WTC11 (cell line): ENCODE results near the gene AFF2. TPM values are rescaled to one million over a fixed set of nuclear protein-coding genes. Genes with fewer than 3 reads are reported as not detected.

Experiments used
- ATAC-seq: fragments of 200-7000 bp; cut with Tn5 transposase; 2 replicates; pipeline ENCODE4 v1.10.0; 2021; ENCODE audit warnings: mild to moderate bottlenecking, moderate library complexity
- CTCF ChIA-PET: fragments of 300-600 bp; sonication (Branson Sonifier 250); formaldehyde crosslinking; loops from one replicate; lab custom pipeline; 2021; ENCODE audit warnings: antibody characterized with exemption; lab: Charles Lee
- POLR2A ChIA-PET: fragments of 350-600 bp; sonication (Branson Sonifier 250); formaldehyde crosslinking; loops from one replicate; lab custom pipeline; 2021; ENCODE audit warnings: antibody characterized with exemption; lab: Charles Lee
- DNase-seq: peaks from one replicate; pipeline ENCODE4 v3.0.0; 2021; ENCODE audit warnings: low spot score
- H3K27ac Mint-ChIP-seq: 2 replicates; pipeline ENCODE4 v1.8.0; 2021; ENCODE audit warnings: mixed read lengths
- H3K27me3 Mint-ChIP-seq: 2 replicates; pipeline ENCODE4 v1.8.0; 2021; ENCODE audit warnings: low read depth, mild to moderate bottlenecking, moderate library complexity, mixed read lengths
- H3K36me3 Mint-ChIP-seq: 2 replicates; pipeline ENCODE4 v1.8.0; 2021; ENCODE audit warnings: mixed read lengths
- H3K4me1 Mint-ChIP-seq: 2 replicates; pipeline ENCODE4 v1.8.0; 2022; ENCODE audit warnings: mixed read lengths
- H3K4me3 Mint-ChIP-seq: 2 replicates; pipeline ENCODE4 v1.8.0; 2021; ENCODE audit warnings: mild to moderate bottlenecking, moderate library complexity, mixed read lengths
- H3K9me3 Mint-ChIP-seq: 2 replicates; pipeline ENCODE4 v1.8.0; 2021; ENCODE audit warnings: mixed read lengths
- ARID4B ChIP-seq: sonication (generic); formaldehyde crosslinking; IDR thresholded peaks from 2 replicates; pipeline ENCODE4 v1.8.0; 2023; ENCODE audit warnings: missing genetic modification reagents, mild to moderate bottlenecking, borderline replicate concordance
- ATF1 ChIP-seq: sonication (generic); formaldehyde crosslinking; IDR thresholded peaks from 2 replicates; pipeline ENCODE4 v1.8.1; 2023; ENCODE audit warnings: mild to moderate bottlenecking, moderate library complexity, missing genetic modification reagents
- ATF3 ChIP-seq: sonication (generic); formaldehyde crosslinking; conservative IDR thresholded peaks from 2 replicates; pipeline ENCODE4 v1.8.1; 2022; ENCODE audit warnings: mild to moderate bottlenecking, missing genetic modification reagents
- CBFB ChIP-seq: sonication (generic); formaldehyde crosslinking; IDR thresholded peaks from 2 replicates; pipeline ENCODE4 v1.8.1; 2022; ENCODE audit warnings: mild to moderate bottlenecking, low read depth, missing genetic modification reagents
- CREB1 ChIP-seq: sonication (generic); formaldehyde crosslinking; IDR thresholded peaks from 2 replicates; pipeline ENCODE4 v1.8.0; 2023; ENCODE audit warnings: mild to moderate bottlenecking, missing genetic modification reagents
- CREM ChIP-seq: sonication (generic); formaldehyde crosslinking; IDR thresholded peaks from 2 replicates; pipeline ENCODE4 v1.8.1; 2022; ENCODE audit warnings: mild to moderate bottlenecking, missing genetic modification reagents, moderate library complexity
- IRF1 ChIP-seq: sonication (generic); formaldehyde crosslinking; IDR thresholded peaks from 2 replicates; pipeline ENCODE4 v1.8.0; 2023; ENCODE audit warnings: missing genetic modification reagents
- IRF2 ChIP-seq: sonication (generic); formaldehyde crosslinking; IDR thresholded peaks from 2 replicates; pipeline ENCODE4 v1.8.0; 2022; ENCODE audit warnings: low read depth, missing genetic modification reagents, borderline replicate concordance
- MAX ChIP-seq: sonication (generic); formaldehyde crosslinking; IDR thresholded peaks from 2 replicates; pipeline ENCODE4 v1.8.0; 2022; ENCODE audit warnings: mild to moderate bottlenecking, missing genetic modification reagents
- MLX ChIP-seq: sonication (generic); formaldehyde crosslinking; IDR thresholded peaks from 2 replicates; pipeline ENCODE4 v1.8.1; 2023; ENCODE audit warnings: mild to moderate bottlenecking, missing genetic modification reagents, moderate library complexity
- MYBL2 ChIP-seq: sonication (generic); formaldehyde crosslinking; IDR thresholded peaks from 2 replicates; pipeline ENCODE4 v1.8.1; 2023; ENCODE audit warnings: mild to moderate bottlenecking, moderate library complexity, missing genetic modification reagents
- NFE2L1 ChIP-seq: sonication (generic); formaldehyde crosslinking; IDR thresholded peaks from 2 replicates; pipeline ENCODE4 v1.8.1; 2023; ENCODE audit warnings: missing genetic modification reagents
- NR3C1 ChIP-seq: sonication (generic); formaldehyde crosslinking; conservative IDR thresholded peaks from 2 replicates; pipeline ENCODE4 v1.8.1; 2023; ENCODE audit warnings: low read depth, mild to moderate bottlenecking, missing genetic modification reagents
- OVOL2 ChIP-seq: fragments of 250-450 bp; sonication (Bioruptor Pico); IDR thresholded peaks from 2 replicates; pipeline ENCODE4 v1.9.0; 2021; ENCODE audit warnings: mild to moderate bottlenecking, borderline replicate concordance
- RELA ChIP-seq: sonication (generic); formaldehyde crosslinking; IDR thresholded peaks from 2 replicates; pipeline ENCODE4 v1.8.1; 2022; ENCODE audit warnings: missing genetic modification reagents, mild to moderate bottlenecking, borderline replicate concordance
- SMAD4 ChIP-seq: sonication (generic); formaldehyde crosslinking; IDR thresholded peaks from 2 replicates; pipeline ENCODE4 v1.8.0; 2022; ENCODE audit warnings: mild to moderate bottlenecking, missing genetic modification reagents
- TCF7 ChIP-seq: sonication (generic); formaldehyde crosslinking; IDR thresholded peaks from 2 replicates; pipeline ENCODE4 v1.8.0; 2022; ENCODE audit warnings: mild to moderate bottlenecking, low read depth, missing genetic modification reagents, moderate library complexity
- USF1 ChIP-seq: sonication (generic); formaldehyde crosslinking; IDR thresholded peaks from 2 replicates; pipeline ENCODE4 v1.8.0; 2022; ENCODE audit warnings: mild to moderate bottlenecking, missing genetic modification reagents
- ZBTB21 ChIP-seq: sonication (generic); formaldehyde crosslinking; IDR thresholded peaks from 2 replicates; pipeline ENCODE4 v1.8.1; 2023; ENCODE audit warnings: mild to moderate bottlenecking, missing genetic modification reagents, borderline replicate concordance
- ZMAT4 ChIP-seq: fragments of 250-450 bp; sonication (Bioruptor Pico); IDR thresholded peaks from 2 replicates; pipeline ENCODE4 v1.9.0; 2021; ENCODE audit warnings: mild to moderate bottlenecking
- ZNF232 ChIP-seq: sonication (generic); formaldehyde crosslinking; IDR thresholded peaks from 2 replicates; pipeline ENCODE4 v1.8.0; 2022; ENCODE audit warnings: mild to moderate bottlenecking, missing genetic modification reagents
- ZNF263 ChIP-seq: sonication (generic); formaldehyde crosslinking; IDR thresholded peaks from 2 replicates; pipeline ENCODE4 v1.8.1; 2022; ENCODE audit warnings: low read depth, mild to moderate bottlenecking, moderate library complexity, missing genetic modification reagents
- ZNF281 ChIP-seq: sonication (generic); formaldehyde crosslinking; IDR thresholded peaks from 2 replicates; pipeline ENCODE4 v1.8.0; 2023; ENCODE audit warnings: mild to moderate bottlenecking, missing genetic modification reagents
- total RNA-seq: library from RNA; stranded (reverse); gene quantifications from 3 replicates; pipeline ENCODE4 v1.2.3, GENCODE V29; 2021

Gene AFF2
- total RNA-seq, 1 experiment from 2014 or later = 7.6 TPM

GRCh38 chrX:148867596-148867995 is 367.2 kb downstream of the AFF2 start:
- Mint-ChIP-seq H3K4me3 (no peak overlapping the region), H3K4me1 (peaks cover 13% of the 10 kb centered on the region), H3K27ac (no peak overlapping the region), H3K27me3 (peaks cover 12% of the 10 kb centered on the region), H3K36me3 (no peaks in the 10 kb centered on the region), H3K9me3 (peaks cover 4% of the 10 kb centered on the region; the same call in 1 of the 2 replicates)
- DNase-seq (no peak), ATAC-seq (no peak)
- POLR2A ChIA-PET = no interaction called here
- CTCF ChIA-PET = no interaction called here
- no peak for TF ChIP-seq IRF1 (CRISPR knock-in tag)
- TF ChIP-seq CREB1 (CRISPR knock-in tag) = no peak
- no peak for TF ChIP-seq MLX
- TF ChIP-seq NFE2L1 = no peak
- no peak for TF ChIP-seq ZNF232 (CRISPR knock-in tag)
- no peak for TF ChIP-seq ZMAT4 (CRISPR knock-in tag)
- TF ChIP-seq NR3C1 (CRISPR knock-in tag) = no peak
- TF ChIP-seq ZNF281 (CRISPR knock-in tag) = no peak
- TF ChIP-seq ZBTB21 = no peak
- TF ChIP-seq RELA (CRISPR knock-in tag) = no peak
- TF ChIP-seq IRF2 (CRISPR knock-in tag) = no peak
- no peak for TF ChIP-seq ATF1 (CRISPR knock-in tag)
- no peak for TF ChIP-seq CBFB (CRISPR knock-in tag)
- no peak for TF ChIP-seq TCF7 (CRISPR knock-in tag)

- POLR2A ChIA-PET = no interaction called here
- H3K27me3 Mint-ChIP-seq = no peaks in the 10 kb centered on the region
- H3K4me1 Mint-ChIP-seq = peaks cover 6% of the 10 kb centered on the region
- H3K36me3 Mint-ChIP-seq = no peaks in the 10 kb centered on the region
- DNase-seq (no peak), ATAC-seq (no peak)
- no peak overlapping the region for H3K4me3 Mint-ChIP-seq
- H3K9me3 Mint-ChIP-seq = peaks cover 4% of the 10 kb centered on the region; the same call in 1 of the 2 replicates
- no peak overlapping the region for H3K27ac Mint-ChIP-seq
- CTCF ChIA-PET = no interaction called here
- TF ChIP-seq CREB1 (CRISPR knock-in tag) (no peak), SMAD4 (CRISPR knock-in tag) (no peak), ATF3 (no peak), USF1 (CRISPR knock-in tag) (no peak), ZNF263 (no peak), OVOL2 (CRISPR knock-in tag) (no peak), ARID4B (CRISPR knock-in tag) (no peak), CREM (no peak), MAX (CRISPR knock-in tag) (no peak), MYBL2 (CRISPR knock-in tag) (no peak)
Measured at GRCh38 chrX:148871422-148872160, 371.2 kb downstream of the AFF2 start.
